HCT116 (cell line): ENCODE measurements around the gene LAMTOR1.

Experiments used
- CBX3 ChIP-seq: IDR thresholded peaks from 2 replicates; pipeline ENCODE4 v1.6.1; 2012; ENCODE audit warnings: low read depth
- EGR1 ChIP-seq: IDR thresholded peaks from 2 replicates; pipeline ENCODE4 v1.6.1; 2012; ENCODE audit warnings: low read depth
- EZH2 ChIP-seq: fragments of 200-600 bp; sonication (generic); IDR thresholded peaks from 2 replicates; pipeline ENCODE4 v1.6.1; 2017; ENCODE audit warnings: antibody characterized with exemption, mixed run types
- EZH2phosphoT487 ChIP-seq: fragments of 200-600 bp; IDR thresholded peaks from 2 replicates; pipeline ENCODE4 v1.6.1; 2018; ENCODE audit warnings: antibody characterized with exemption, borderline replicate concordance
- POLR2A ChIP-seq: IDR thresholded peaks from 2 replicates; pipeline ENCODE4 v1.7.0; 2011; ENCODE audit warnings: borderline replicate concordance; ENCODE audit not compliant: insufficient read depth, insufficient read length; ENCODE audit errors: extremely low read depth
- POLR2AphosphoS5 ChIP-seq: IDR thresholded peaks from 2 replicates; pipeline ENCODE4 v1.6.1; 2011; ENCODE audit warnings: mild to moderate bottlenecking, low read depth, low read length, moderate library complexity
- RAD21 ChIP-seq: IDR thresholded peaks from 2 replicates; pipeline ENCODE4 v1.6.1; 2012; ENCODE audit warnings: low read depth, mild to moderate bottlenecking
- SIN3A ChIP-seq: IDR thresholded peaks from 2 replicates; pipeline ENCODE4 v1.6.1; 2012; ENCODE audit warnings: low read depth
- TCF7L2 ChIP-seq: IDR thresholded peaks from 2 replicates; pipeline ENCODE4 v1.7.0; 2011; ENCODE audit warnings: borderline replicate concordance, inconsistent platforms; ENCODE audit not compliant: insufficient read depth, insufficient read length; ENCODE audit errors: extremely low read depth
- YY1 ChIP-seq: IDR thresholded peaks from 2 replicates; pipeline ENCODE4 v1.6.1; 2011; ENCODE audit warnings: low read length, low read depth, moderate library complexity, mild to moderate bottlenecking; ENCODE audit not compliant: insufficient replicate concordance; ENCODE audit errors: extremely low read depth
- ZNF274 ChIP-seq: fragments of 200-500 bp; sonication (Bioruptor generic); IDR thresholded peaks from 2 replicates; pipeline ENCODE4 v1.6.1; 2014; ENCODE audit warnings: mild to moderate bottlenecking, low read depth, low read length, inconsistent platforms
- TF ChIP-seq, protein P1 (sequence below): IDR thresholded peaks from 2 replicates; pipeline ENCODE4 v1.6.1; 2012
- TF ChIP-seq, protein P2 (sequence below), 3 experiments: fragments of 200-600 bp in 1 of 3; sonication (generic) in 1 of 3; IDR thresholded peaks in 2 of 3; conservative IDR thresholded peaks in 1 of 3; 2 replicates each; pipeline ENCODE4 v1.5.1; 2012 to 2017; ENCODE audit warnings: low read depth in 2 of 3, low read length in 2 of 3, antibody characterized with exemption in 1 of 3, borderline replicate concordance in 1 of 3, control low read depth in 1 of 3, mild to moderate bottlenecking in 1 of 3, mixed read lengths in 1 of 3, mixed run types in 1 of 3, moderate library complexity in 1 of 3; ENCODE audit not compliant: insufficient read depth in 1 of 3
- TF ChIP-seq, protein P3 (sequence below): IDR thresholded peaks from 2 replicates; pipeline ENCODE4 v1.6.1; 2012; ENCODE audit warnings: low read depth

DNA sequence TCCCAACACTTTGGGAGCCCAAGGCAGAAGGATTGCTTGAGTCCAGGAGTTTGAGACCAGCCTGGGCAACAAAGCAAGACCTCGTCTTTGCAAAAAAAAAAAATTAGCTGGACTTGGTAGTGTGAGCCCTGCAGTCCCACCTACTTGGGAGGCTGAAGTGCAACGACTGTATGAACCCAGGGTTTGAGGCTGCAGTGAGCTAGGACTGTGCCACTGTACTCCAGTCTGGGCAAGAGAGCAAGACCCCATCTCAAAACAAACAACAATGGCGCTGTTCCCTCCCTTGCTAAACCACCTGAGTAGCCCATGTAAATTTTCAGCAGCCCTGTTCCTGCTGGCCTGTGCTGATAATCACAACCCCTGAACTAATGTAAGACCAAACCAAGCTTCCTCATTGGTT is 3.1 kb downstream of the LAMTOR1 start:
- TF ChIP-seq, protein P1, sequence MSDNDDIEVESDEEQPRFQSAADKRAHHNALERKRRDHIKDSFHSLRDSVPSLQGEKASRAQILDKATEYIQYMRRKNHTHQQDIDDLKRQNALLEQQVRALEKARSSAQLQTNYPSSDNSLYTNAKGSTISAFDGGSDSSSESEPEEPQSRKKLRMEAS: no peak
- TF ChIP-seq, protein P2, sequence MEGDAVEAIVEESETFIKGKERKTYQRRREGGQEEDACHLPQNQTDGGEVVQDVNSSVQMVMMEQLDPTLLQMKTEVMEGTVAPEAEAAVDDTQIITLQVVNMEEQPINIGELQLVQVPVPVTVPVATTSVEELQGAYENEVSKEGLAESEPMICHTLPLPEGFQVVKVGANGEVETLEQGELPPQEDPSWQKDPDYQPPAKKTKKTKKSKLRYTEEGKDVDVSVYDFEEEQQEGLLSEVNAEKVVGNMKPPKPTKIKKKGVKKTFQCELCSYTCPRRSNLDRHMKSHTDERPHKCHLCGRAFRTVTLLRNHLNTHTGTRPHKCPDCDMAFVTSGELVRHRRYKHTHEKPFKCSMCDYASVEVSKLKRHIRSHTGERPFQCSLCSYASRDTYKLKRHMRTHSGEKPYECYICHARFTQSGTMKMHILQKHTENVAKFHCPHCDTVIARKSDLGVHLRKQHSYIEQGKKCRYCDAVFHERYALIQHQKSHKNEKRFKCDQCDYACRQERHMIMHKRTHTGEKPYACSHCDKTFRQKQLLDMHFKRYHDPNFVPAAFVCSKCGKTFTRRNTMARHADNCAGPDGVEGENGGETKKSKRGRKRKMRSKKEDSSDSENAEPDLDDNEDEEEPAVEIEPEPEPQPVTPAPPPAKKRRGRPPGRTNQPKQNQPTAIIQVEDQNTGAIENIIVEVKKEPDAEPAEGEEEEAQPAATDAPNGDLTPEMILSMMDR (IDR thresholded peaks at IDR 0.05 in 2 of 3, conservative IDR thresholded peaks at IDR 0.05 in 1 of 3; ENCODE audit: borderline replicate concordance in 1 of 3, insufficient read depth in 1 of 3, low read depth in 2 of 3, low read length in 2 of 3): no peak
- no peak for TF ChIP-seq ZNF274
- no peak for TF ChIP-seq SIN3A
- no peak for TF ChIP-seq EGR1
- no peak for TF ChIP-seq TCF7L2
- TF ChIP-seq, protein P3, sequence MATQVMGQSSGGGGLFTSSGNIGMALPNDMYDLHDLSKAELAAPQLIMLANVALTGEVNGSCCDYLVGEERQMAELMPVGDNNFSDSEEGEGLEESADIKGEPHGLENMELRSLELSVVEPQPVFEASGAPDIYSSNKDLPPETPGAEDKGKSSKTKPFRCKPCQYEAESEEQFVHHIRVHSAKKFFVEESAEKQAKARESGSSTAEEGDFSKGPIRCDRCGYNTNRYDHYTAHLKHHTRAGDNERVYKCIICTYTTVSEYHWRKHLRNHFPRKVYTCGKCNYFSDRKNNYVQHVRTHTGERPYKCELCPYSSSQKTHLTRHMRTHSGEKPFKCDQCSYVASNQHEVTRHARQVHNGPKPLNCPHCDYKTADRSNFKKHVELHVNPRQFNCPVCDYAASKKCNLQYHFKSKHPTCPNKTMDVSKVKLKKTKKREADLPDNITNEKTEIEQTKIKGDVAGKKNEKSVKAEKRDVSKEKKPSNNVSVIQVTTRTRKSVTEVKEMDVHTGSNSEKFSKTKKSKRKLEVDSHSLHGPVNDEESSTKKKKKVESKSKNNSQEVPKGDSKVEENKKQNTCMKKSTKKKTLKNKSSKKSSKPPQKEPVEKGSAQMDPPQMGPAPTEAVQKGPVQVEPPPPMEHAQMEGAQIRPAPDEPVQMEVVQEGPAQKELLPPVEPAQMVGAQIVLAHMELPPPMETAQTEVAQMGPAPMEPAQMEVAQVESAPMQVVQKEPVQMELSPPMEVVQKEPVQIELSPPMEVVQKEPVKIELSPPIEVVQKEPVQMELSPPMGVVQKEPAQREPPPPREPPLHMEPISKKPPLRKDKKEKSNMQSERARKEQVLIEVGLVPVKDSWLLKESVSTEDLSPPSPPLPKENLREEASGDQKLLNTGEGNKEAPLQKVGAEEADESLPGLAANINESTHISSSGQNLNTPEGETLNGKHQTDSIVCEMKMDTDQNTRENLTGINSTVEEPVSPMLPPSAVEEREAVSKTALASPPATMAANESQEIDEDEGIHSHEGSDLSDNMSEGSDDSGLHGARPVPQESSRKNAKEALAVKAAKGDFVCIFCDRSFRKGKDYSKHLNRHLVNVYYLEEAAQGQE: no peak
- TF ChIP-seq RAD21: no peak
- TF ChIP-seq POLR2A: no peak
- no peak for TF ChIP-seq EZH2
- no peak for TF ChIP-seq YY1
- TF ChIP-seq POLR2AphosphoS5: no peak
- no peak for TF ChIP-seq CBX3
- no peak for TF ChIP-seq EZH2phosphoT487
